Measurements from ENCODE around the gene KDM2B.

DNA sequence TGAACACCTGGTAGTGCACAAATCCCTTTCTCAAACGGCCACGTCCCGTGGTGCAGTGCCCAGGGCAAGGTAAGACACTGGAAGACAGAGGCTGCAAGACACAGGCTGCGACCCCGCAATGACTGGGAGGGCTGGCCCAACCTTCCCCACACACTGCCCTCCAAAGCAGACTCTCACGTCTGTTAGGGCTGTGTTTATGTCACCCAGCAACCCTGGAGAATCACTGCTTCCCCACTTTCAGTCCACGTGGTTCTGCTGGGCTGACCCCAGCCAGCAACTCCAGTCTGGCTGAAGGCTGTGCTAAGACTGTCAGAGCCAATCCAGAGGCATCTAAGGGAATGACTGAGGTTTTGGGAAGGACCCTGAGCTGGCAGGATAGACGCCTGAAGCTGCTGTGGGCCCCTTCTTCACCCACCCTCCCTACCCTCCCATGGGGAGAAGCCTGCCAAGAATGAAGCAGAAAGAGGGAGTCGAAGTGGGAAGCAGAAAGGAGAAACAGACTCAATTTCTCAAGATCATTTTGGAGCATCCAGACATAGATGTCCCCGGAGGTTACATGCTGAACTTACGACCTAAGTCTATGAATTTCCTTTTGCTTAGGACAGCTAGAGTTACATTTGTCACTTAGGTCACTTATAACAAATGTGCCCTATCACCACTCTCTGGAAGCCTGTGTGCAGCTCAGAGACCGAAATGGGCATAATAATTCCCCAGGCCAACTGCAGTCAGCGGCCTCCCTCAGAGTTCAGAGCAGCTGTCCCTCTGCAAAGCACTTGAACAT, 11.7 kb downstream of the KDM2B start:
- TF ChIP-seq, protein P1, sequence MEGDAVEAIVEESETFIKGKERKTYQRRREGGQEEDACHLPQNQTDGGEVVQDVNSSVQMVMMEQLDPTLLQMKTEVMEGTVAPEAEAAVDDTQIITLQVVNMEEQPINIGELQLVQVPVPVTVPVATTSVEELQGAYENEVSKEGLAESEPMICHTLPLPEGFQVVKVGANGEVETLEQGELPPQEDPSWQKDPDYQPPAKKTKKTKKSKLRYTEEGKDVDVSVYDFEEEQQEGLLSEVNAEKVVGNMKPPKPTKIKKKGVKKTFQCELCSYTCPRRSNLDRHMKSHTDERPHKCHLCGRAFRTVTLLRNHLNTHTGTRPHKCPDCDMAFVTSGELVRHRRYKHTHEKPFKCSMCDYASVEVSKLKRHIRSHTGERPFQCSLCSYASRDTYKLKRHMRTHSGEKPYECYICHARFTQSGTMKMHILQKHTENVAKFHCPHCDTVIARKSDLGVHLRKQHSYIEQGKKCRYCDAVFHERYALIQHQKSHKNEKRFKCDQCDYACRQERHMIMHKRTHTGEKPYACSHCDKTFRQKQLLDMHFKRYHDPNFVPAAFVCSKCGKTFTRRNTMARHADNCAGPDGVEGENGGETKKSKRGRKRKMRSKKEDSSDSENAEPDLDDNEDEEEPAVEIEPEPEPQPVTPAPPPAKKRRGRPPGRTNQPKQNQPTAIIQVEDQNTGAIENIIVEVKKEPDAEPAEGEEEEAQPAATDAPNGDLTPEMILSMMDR (conservative IDR thresholded peaks at IDR 0.05; ENCODE audit: low read depth in 2 of 2): no peak
- TF ChIP-seq EZH2 (IDR thresholded peaks at IDR 0.05; ENCODE audit: low read depth, unreplicated experiment) (no peak), ZNF114 (CRISPR knock-in tag; IDR thresholded peaks at IDR 0.05) (no peak), POLR2AphosphoS5 (IDR thresholded peaks at IDR 0.05; ENCODE audit: low read depth) (no peak), EZH2phosphoT487 (IDR thresholded peaks at IDR 0.05; ENCODE audit: unreplicated experiment) (no peak), JUNB (IDR thresholded peaks at IDR 0.05; ENCODE audit: unreplicated experiment) (no peak), CREB1 (CRISPR knock-in tag; IDR thresholded peaks at IDR 0.05; ENCODE audit: low read depth) (no peak), ZNF331 (CRISPR knock-in tag; IDR thresholded peaks at IDR 0.05; ENCODE audit: low read depth) (no peak)
- TF ChIP-seq, protein P2, sequence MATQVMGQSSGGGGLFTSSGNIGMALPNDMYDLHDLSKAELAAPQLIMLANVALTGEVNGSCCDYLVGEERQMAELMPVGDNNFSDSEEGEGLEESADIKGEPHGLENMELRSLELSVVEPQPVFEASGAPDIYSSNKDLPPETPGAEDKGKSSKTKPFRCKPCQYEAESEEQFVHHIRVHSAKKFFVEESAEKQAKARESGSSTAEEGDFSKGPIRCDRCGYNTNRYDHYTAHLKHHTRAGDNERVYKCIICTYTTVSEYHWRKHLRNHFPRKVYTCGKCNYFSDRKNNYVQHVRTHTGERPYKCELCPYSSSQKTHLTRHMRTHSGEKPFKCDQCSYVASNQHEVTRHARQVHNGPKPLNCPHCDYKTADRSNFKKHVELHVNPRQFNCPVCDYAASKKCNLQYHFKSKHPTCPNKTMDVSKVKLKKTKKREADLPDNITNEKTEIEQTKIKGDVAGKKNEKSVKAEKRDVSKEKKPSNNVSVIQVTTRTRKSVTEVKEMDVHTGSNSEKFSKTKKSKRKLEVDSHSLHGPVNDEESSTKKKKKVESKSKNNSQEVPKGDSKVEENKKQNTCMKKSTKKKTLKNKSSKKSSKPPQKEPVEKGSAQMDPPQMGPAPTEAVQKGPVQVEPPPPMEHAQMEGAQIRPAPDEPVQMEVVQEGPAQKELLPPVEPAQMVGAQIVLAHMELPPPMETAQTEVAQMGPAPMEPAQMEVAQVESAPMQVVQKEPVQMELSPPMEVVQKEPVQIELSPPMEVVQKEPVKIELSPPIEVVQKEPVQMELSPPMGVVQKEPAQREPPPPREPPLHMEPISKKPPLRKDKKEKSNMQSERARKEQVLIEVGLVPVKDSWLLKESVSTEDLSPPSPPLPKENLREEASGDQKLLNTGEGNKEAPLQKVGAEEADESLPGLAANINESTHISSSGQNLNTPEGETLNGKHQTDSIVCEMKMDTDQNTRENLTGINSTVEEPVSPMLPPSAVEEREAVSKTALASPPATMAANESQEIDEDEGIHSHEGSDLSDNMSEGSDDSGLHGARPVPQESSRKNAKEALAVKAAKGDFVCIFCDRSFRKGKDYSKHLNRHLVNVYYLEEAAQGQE (IDR thresholded peaks at IDR 0.05; ENCODE audit: unreplicated experiment): no peak
- TF ChIP-seq, protein P3, sequence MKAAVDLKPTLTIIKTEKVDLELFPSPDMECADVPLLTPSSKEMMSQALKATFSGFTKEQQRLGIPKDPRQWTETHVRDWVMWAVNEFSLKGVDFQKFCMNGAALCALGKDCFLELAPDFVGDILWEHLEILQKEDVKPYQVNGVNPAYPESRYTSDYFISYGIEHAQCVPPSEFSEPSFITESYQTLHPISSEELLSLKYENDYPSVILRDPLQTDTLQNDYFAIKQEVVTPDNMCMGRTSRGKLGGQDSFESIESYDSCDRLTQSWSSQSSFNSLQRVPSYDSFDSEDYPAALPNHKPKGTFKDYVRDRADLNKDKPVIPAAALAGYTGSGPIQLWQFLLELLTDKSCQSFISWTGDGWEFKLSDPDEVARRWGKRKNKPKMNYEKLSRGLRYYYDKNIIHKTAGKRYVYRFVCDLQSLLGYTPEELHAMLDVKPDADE (IDR thresholded peaks at IDR 0.05): no peak

Measured in GM23338 (cell line).